Ascending aorta (tissue), 2 donors: Measurements from ENCODE around the gene VTI1A. TPM values are rescaled to one million over a fixed set of nuclear protein-coding genes. Genes with fewer than 3 reads are reported as not detected.

Source experiments
- DNase-seq, 2 donors: peaks; one replicate each; pipeline ENCODE4 v3.0.0-alpha.2; 2019; ENCODE audit warnings: low spot score in 2 of 2
- H3K27ac ChIP-seq, 2 donors: fragments of 200-600 bp; sonication (generic); one replicate each; pipeline ENCODE4 v1.5.1; 2016 to 2017; ENCODE audit warnings: mild to moderate bottlenecking in 1 of 2
- H3K27me3 ChIP-seq: fragments of 200-600 bp; sonication (generic); one replicate; pipeline ENCODE4 v1.5.1; 2017
- H3K36me3 ChIP-seq, 2 donors: fragments of 200-600 bp; sonication (generic); one replicate each; pipeline ENCODE4 v1.5.1; 2016
- H3K4me1 ChIP-seq, 2 donors: fragments of 200-600 bp; sonication (generic); one replicate each; pipeline ENCODE4 v1.5.1; 2016 to 2017; ENCODE audit warnings: mild to moderate bottlenecking in 1 of 2
- H3K4me3 ChIP-seq, 2 donors: fragments of 200-600 bp; sonication (generic); one replicate each; pipeline ENCODE4 v1.5.1; 2016 to 2017; ENCODE audit warnings: mild to moderate bottlenecking in 1 of 2
- H3K9me3 ChIP-seq, 2 donors: fragments of 200-600 bp; sonication (generic); one replicate each; pipeline ENCODE4 v1.5.1; 2016
- intact Hi-C: fragments of 100-400 bp; cut with DNase I; formaldehyde crosslinking; loops from one replicate; pipeline ENCODE4 v1.15.1; 2023
- total RNA-seq: library from RNA; depleted of rRNA; stranded (reverse); fragments of >200 nt; gene quantifications from one replicate; pipeline ENCODE4 v1.1.0, GENCODE V29; 2016
- TF ChIP-seq, protein P1 (sequence below), 3 experiments: fragments of 200-600 bp in 2 of 3; fragments of 450-650 bp in 1 of 3; sonication (generic) in 2 of 3; IDR thresholded peaks; one replicate each; pipeline ENCODE4 v1.5.1; 2016 to 2019; ENCODE audit warnings: antibody characterized with exemption in 3 of 3, mild to moderate bottlenecking in 1 of 3, moderate library complexity in 1 of 3

VTI1A gene
- total RNA-seq, 1 donor from 2014 or later = 32.5 TPM

GRCh38 chr10:112672706-112673105 is 225.7 kb downstream of the VTI1A start:
- Histone ChIP-seq H3K36me3 (peaks cover 11 to 13% of the 10 kb centered on the region in 2 donors), H3K4me1 (no peaks in the 10 kb centered on the region), H3K9me3 (no peaks in the 10 kb centered on the region), H3K4me3 (no peak overlapping the region), H3K27me3 (no peaks in the 10 kb centered on the region), H3K27ac (no peak overlapping the region)
- TF ChIP-seq, protein P1, sequence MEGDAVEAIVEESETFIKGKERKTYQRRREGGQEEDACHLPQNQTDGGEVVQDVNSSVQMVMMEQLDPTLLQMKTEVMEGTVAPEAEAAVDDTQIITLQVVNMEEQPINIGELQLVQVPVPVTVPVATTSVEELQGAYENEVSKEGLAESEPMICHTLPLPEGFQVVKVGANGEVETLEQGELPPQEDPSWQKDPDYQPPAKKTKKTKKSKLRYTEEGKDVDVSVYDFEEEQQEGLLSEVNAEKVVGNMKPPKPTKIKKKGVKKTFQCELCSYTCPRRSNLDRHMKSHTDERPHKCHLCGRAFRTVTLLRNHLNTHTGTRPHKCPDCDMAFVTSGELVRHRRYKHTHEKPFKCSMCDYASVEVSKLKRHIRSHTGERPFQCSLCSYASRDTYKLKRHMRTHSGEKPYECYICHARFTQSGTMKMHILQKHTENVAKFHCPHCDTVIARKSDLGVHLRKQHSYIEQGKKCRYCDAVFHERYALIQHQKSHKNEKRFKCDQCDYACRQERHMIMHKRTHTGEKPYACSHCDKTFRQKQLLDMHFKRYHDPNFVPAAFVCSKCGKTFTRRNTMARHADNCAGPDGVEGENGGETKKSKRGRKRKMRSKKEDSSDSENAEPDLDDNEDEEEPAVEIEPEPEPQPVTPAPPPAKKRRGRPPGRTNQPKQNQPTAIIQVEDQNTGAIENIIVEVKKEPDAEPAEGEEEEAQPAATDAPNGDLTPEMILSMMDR (IDR thresholded peaks at IDR 0.05) = no peak
- DNase-seq = no peak
- intact Hi-C loops = no loop called here

DNA sequence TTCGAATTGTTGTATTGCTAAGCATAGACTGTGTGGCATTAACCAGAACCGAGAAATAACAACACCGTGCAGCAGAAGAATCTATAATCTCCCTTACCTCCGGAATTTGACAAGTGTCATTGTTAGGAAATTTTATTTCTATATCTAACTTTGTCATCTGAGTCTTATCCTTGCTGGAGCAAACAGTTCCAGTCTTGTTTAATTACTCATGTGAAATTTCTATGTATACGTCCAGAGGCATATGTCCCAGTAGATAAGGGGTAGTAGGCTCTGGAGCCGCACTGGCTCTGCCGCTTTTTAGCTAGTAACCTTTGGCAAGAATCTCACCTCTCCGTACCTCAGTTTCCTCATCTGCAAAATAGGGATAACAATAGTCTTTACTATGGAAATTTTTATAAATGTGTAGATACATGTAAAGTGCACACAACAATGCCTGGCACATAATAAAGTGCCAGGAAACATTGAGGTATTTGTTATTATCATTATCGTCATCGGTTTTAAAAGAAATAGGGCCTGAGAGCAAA is 228.6 kb downstream of the VTI1A start:
- intact Hi-C loops = no loop called here

GRCh38 chr10:112677689-112678088 is 230.7 kb downstream of the VTI1A start:
- H3K27me3 ChIP-seq = no peaks in the 10 kb centered on the region
- no peaks in the 10 kb centered on the region for H3K4me1 ChIP-seq
- no peaks in the 10 kb centered on the region for H3K9me3 ChIP-seq
- no peak overlapping the region for H3K4me3 ChIP-seq
- no peak overlapping the region for H3K27ac ChIP-seq
- DNase-seq = no peak
- TF ChIP-seq, protein P1 (IDR thresholded peaks at IDR 0.05) = no peak
- H3K36me3 ChIP-seq = peaks cover 0 to 3% of the 10 kb centered on the region in 2 donors
- intact Hi-C loops = no loop called here

More for the DNA sequence above, 228.6 kb downstream of the VTI1A start:
- no peak for DNase-seq
- Histone ChIP-seq H3K27me3 (no peaks in the 10 kb centered on the region), H3K4me3 (no peak overlapping the region), H3K27ac (no peak overlapping the region), H3K4me1 (no peaks in the 10 kb centered on the region), H3K9me3 (no peaks in the 10 kb centered on the region), H3K36me3 (peaks cover 0 to 3% of the 10 kb centered on the region in 2 donors)
- TF ChIP-seq, protein P1 (IDR thresholded peaks at IDR 0.05) = no peak

- Histone ChIP-seq H3K36me3 (peaks cover 0 to 3% of the 10 kb centered on the region in 2 donors), H3K9me3 (no peaks in the 10 kb centered on the region), H3K4me3 (no peak overlapping the region), H3K27me3 (no peaks in the 10 kb centered on the region), H3K4me1 (no peaks in the 10 kb centered on the region), H3K27ac (no peak overlapping the region)
- TF ChIP-seq, protein P1 (IDR thresholded peaks at IDR 0.05) = no peak
- no peak for DNase-seq
- intact Hi-C loops = no loop called here
Measured at GRCh38 chr10:112678581-112678980, 231.6 kb downstream of the VTI1A start.

DNA sequence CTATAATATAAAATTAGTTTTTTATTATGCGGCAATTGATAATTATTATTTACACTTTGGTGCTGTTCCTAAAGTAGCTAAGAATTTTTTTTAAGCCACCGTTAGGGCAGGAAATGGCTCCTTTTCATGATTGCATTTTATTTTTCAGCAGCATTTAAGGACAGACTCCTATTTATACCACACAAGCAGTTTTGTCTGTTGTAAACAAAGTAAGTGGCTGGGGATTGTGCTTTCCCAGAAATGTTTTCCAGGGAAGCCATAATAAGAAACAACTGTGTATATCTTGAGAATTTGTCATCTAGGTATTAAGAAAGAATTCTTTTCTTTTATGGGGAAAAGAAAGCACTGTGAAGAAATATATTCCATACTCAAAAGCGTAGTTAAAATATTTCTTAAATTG is 232.0 kb downstream of the VTI1A start:
- H3K36me3 ChIP-seq = peaks cover 0 to 3% of the 10 kb centered on the region in 2 donors
- TF ChIP-seq, protein P1 (IDR thresholded peaks at IDR 0.05) = no peak
- no peak overlapping the region for H3K4me3 ChIP-seq
- no peak for DNase-seq
- no peaks in the 10 kb centered on the region for H3K27me3 ChIP-seq
- no peak overlapping the region for H3K27ac ChIP-seq
- no peaks in the 10 kb centered on the region for H3K9me3 ChIP-seq
- no peaks in the 10 kb centered on the region for H3K4me1 ChIP-seq
- intact Hi-C loops = no loop called here

- H3K27ac ChIP-seq = no peak overlapping the region
- H3K9me3 ChIP-seq = no peaks in the 10 kb centered on the region
- peaks cover 0 to 3% of the 10 kb centered on the region in 2 donors for H3K36me3 ChIP-seq
- TF ChIP-seq, protein P1 (IDR thresholded peaks at IDR 0.05) = no peak
- H3K4me1 ChIP-seq = no peaks in the 10 kb centered on the region
- H3K4me3 ChIP-seq = no peak overlapping the region
- no peak for DNase-seq
- intact Hi-C loops = no loop called here
- no peaks in the 10 kb centered on the region for H3K27me3 ChIP-seq
Measured at GRCh38 chr10:112679392-112679791, 232.4 kb downstream of the VTI1A start.
